EL (cell line): ENCODE data around the gene SOX14.

ENCODE experiments used
- DNase-seq: peaks from one replicate; pipeline ENCODE4 v3.0.0-alpha.2; 2016

The SOX14 gene

DNA sequence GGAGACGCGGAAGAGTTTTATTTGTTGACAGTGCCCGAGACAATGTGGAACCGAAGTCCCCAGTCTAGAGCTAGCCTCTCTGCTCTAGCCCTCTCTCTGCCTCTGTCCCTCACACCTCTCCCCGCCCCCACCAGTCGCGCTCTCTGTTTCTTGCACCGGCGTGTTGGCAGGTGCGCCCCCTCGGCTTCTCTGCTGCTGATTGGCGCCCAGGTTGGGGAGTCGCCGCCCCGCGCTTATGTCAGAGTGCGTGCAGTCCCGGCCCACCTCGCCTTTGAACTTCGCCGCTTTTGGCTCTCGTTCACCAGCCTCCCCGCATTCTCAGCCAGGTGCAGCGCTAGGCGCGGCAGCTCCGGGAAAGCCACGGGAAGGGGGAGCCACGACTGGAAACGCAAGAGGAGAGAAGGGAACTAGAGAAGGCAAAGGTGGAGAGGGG lies at the start of gene SOX14:
TSS of gene SOX14 (plus strand) at position 315 of the 433 bp plus-strand sequence. CDS start 470 bp downstream, outside the sequence.
- no peak for DNase-seq

DNA sequence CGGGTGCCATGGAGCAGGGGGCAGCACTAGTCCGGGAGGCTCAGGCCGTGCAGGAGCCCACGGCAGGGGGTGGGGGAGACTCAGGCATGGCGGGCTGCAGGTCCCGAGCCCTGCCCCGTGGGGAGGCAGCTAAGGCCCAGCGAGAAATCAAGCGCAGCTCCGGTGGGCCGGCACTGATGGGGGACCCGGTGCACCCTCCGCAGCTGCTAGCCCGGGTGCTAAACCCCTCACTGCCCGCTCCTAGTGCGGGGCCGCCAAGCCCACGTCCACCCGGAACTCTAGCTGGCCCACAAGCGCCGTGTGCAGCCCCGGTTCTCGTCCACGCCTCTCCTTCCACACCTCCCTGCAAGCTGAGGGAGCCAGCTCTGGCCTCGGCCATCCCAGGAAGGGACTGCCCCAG lies 49.6 kb upstream of the SOX14 start:
- no peak for DNase-seq

- DNase-seq, result no peak
These were observed 39.9 kb upstream of the SOX14 start for GRCh38 chr3:137724240-137724639.

DNA sequence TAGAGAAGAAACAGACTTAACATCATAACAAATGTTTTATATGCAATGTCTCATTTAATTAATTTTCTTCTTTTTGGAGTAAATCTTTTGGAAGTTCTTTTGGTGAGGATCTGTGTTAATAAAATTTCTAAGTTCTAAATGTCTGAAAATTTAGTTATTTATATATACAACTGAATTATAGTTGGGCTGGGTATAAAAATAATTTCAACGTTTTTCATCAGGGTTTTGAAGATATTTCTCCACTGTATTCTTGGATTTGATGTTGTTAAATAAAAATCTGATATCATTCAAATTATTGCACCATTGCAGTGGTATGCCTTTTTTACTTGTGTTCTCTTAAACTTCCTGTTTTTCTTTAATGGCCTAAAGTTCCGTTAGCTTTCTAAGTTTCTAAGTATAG lies 26.9 kb upstream of the SOX14 start:
- DNase-seq, result no peak

- no peak for DNase-seq
These were observed 25.4 kb upstream of the SOX14 start for GRCh38 chr3:137738710-137739109.

DNA sequence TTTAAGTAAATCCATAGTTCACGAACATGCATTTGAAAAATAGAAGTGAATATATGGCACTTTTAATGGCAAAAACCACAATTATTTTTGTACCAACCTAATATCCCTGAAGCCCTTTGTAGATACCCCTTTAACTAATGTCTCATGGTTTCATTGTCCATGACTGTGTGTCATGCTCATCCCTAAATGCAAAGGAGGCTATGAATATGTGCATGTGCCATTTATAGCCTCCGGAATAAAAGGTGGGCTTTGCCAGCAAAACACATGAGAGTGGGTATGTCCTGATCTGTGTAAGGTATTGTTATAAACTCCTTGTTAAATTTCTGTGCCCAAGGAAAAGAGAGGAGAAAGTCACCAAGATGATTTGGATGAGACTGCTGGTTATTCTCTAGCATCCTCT lies 20.5 kb upstream of the SOX14 start:
- DNase-seq, result no peak

GRCh38 chr3:137746808-137747207 lies 17.3 kb upstream of the SOX14 start:
- no peak for DNase-seq

GRCh38 chr3:137759505-137759904 lies 4.6 kb upstream of the SOX14 start:
- DNase-seq, result no peak

DNA sequence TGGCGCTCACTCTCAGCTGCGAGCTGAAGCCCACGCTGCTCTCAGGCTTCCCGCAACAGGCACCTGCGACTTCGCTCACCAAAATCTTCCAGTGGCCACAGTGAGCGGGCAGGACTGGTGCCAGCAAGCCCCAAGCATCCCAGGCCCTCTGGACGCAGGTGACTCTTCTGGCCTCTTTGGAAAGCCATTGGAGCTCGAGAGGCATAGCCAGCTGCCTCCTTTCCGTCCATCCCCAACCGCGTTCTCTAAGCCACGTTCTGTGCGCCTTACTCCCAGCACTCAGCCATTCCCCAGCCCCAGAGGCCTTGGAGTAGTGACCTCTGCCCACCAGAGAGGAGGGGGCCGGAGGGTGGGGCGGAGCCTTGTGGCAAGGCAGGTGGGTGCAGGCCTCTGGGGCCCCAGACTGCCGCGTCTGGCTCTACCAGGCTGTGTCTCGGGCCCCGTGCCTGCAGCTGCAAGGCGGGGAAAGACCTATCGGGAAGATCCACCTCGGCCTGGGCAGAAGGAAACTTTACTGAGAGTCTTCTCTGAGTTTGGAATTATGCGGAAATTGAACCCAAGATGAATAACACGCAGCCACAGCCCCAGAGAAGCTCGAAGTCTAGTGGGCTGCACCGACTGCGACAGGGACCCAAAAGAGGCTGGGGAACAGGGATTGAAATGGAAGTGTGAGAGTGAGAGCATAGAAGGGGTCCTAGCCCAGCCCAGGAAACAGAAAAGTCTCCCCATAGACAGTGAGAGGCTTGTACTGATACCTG lies 3.6 kb upstream of the SOX14 start:
- DNase-seq, result no peak

GRCh38 chr3:137761099-137761562 lies 3.0 kb upstream of the SOX14 start:
- no peak for DNase-seq

DNA sequence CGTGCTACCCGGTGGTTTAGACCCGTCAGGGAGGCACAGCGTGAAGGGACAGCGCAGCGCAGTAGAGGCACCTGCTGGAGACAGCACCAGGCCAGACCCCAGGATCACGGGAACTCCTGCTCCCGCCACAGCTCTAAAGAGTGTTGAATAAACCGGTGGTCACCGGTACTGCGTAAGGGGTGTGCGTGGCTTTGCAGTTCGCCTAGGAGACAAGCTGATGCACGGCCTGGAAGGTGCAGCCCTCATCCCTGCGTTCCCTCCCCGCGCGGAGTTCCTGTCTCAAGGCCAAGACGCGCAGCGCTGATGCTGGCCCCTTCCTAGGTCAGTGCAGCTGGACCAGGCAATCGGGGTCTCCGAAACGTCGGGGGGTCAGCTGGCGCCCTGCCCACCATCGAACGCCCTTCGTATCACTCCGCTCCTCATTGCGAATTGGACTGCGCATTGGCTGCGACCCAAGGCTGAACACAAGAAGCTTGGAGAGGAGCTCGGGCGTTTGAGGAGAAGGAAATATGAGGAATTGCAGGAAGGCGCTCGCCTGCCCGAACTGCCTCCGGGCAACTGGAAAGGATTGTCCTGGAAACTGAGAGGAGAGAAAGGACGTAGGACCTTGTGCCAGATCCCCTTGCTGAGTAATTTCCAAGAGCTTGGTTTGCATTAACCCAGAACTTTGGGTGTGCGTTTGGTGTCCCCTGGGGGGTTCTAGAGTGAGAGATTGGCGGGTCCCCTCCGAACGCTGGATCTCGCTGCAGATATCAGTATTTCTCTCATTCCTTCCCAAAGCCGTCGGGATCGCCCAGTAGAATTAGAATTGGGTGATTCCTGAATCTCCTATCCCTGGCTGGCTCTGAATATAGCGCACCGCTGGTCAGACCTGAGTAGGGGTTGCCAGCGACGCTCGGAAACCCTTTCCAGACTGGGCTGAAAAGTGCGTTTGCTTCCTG lies 2.3 kb upstream of the SOX14 start:
- DNase-seq, result no peak

DNA sequence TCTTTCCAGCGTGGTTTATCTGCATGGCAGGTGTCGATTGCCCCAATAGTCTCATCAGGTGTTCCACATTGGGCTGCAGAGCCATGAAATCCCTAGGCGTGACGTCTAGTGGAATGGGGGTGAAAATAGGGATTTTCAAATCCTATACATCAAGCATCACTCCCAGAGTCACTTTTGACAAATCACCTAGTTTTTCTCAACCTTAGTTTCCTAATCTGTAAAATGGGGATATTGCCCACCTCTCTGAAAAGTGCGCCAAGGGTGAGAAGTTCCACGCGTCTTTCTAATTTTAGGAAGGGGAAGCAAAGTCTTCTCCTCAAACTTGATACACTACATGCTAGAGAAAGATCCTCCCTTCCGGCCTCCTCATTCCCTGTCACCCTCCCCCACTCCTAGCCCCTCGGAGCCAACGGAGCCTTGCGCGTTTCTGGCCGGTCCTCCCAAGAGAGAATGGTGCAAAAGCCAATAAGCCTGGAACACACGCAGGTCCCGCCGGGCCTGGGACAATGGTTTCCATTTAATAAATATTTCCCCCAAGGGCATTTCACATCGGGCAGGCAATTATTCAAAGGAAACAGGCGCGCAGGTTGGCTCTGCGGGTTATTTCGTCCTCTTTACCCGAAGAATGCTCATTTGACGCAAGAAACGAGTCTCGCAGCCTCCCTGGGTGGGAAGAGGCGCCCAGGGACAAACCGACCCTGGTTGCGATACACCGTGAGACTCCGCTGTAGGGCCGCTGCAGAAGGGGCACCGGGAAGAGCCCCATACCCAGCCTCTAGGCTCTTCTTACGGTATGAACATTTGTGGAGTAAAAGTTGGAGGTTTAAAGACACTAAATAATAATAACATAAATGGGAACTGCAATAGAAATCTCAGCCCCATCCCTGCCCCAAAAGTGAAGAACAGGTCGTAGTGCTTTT lies 1.2 kb upstream of the SOX14 start:
- DNase-seq, result no peak

DNA sequence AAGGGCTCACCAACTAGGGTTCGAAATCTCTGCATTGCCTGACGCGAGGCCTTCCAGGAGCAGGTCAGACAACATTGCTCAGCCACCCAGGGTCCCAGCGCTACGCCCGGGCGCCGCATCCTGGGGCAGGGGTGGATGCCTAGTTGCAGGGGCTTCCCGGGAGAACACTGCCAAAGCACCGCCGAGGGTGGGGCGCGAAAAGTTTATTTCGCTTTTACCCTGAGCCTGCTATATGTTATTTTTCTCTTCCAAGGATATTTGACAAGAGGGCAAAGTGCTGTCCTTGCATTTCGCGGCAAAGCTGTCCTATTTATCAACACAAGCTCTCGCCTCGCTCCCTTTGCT lies 549 bp upstream of the SOX14 start:
- no peak for DNase-seq

GRCh38 chr3:137764563-137765309 lies 621 bp downstream of the SOX14 start:
- no peak for DNase-seq

DNA sequence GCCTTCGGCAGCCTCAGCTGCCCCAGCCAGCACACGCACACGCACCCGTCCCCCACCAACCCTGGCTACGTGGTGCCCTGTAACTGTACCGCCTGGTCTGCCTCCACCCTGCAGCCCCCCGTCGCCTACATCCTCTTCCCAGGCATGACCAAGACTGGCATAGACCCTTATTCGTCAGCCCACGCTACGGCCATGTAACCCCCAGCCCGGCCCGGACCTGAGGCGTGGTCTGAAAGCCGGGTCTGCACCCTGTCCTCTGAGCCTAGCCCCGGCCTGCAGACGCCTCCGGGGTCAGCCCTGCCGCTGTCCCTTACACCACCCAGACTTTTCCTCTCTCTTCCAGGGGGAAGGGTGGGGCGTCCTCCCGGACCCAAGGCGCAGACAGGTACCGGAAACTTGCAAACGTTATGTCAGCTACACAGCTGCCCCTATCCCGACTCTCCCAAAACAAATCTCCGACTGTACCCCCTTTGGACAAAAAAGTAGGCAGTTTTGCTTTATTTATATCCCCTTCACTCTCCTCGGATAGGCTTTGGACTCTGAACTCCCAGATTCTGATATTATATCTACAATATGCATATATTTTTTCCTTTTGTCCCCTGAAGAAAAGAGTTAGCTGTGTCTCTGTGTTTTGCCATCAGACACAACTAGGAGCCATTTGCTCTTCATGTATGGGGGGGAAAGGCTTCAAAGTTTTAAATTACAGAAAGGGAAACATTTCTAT lies 1.4 kb downstream of the SOX14 start:
- DNase-seq, result no peak

- DNase-seq, result no peak
These were observed 2.1 kb downstream of the SOX14 start for GRCh38 chr3:137766041-137766875.

DNA sequence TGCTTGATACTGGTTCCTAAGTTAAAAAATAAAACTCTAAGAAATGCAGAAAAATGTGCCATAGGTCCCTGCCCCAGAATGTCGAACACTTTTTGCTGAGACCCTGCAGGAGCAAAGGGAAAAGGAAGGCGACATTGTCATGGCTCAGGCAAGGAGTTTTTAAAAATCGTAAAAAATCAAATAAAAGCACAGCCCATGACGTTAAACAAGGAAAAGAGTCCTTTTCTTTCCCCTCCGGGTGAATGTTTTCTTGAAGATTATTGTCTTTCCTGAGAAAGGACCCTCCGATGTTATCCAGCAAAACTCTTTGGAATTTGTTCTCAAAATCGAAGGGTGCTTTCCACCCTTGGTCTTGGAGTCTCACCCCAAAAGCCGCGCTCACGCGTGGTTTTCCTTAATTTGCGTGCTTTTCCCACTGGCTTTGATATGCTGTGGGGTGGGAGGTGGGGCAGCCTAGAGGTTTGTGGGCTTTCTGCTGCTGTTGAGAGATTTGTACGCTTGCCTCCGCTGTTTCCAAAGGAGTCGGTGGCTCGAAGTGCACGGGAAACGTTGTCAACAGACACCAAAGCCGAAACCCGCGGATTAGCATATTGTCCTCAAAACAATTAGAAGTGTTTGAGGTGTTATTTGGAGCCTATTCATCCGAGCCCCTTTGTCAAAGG lies 2.9 kb downstream of the SOX14 start:
- DNase-seq, result no peak

- no peak for DNase-seq
These were observed 3.6 kb downstream of the SOX14 start for GRCh38 chr3:137767538-137768360.
